HepG2 (cell line): ENCODE results near the gene LOC128125822.
A peak's percentile ranks its signal among the peaks of the same experiment; 100 is the strongest.

Experiments
- AKNA ChIP-seq: sonication (generic); formaldehyde crosslinking; IDR thresholded peaks from 2 replicates; pipeline ENCODE4 v1.4.0; 2020; ENCODE audit warnings: missing genetic modification reagents, borderline replicate concordance
- CBX2 ChIP-seq, 2 experiments: fragments of 200-600 bp in 1 of 2; sonication (generic); formaldehyde crosslinking in 1 of 2; IDR thresholded peaks; 2 replicates each; pipeline versions ENCODE4 v1.7.0 to v1.8.1; 2018 to 2022; ENCODE audit warnings: low read depth in 2 of 2, low read length in 1 of 2, mild to moderate bottlenecking in 1 of 2, missing genetic modification reagents in 1 of 2
- CC2D1A ChIP-seq: sonication (generic); formaldehyde crosslinking; IDR thresholded peaks from 2 replicates; pipeline ENCODE4 v1.8.1; 2023; ENCODE audit warnings: mild to moderate bottlenecking, missing genetic modification reagents
- CEBPG ChIP-seq: IDR thresholded peaks from 2 replicates; pipeline ENCODE4 v1.6.1; 2016
- CREB3 ChIP-seq: sonication (generic); formaldehyde crosslinking; IDR thresholded peaks from 2 replicates; pipeline ENCODE4 v1.5.0; 2020; ENCODE audit warnings: missing genetic modification reagents
- DR1 ChIP-seq: sonication (generic); formaldehyde crosslinking; IDR thresholded peaks from 2 replicates; pipeline ENCODE4 v1.8.0; 2021; ENCODE audit warnings: mild to moderate bottlenecking, missing genetic modification reagents, inconsistent platforms
- FUBP1 ChIP-seq: sonication (generic); formaldehyde crosslinking; IDR thresholded peaks from 2 replicates; pipeline ENCODE4 v1.5.1; 2020; ENCODE audit warnings: missing genetic modification reagents, mild to moderate bottlenecking, borderline replicate concordance
- GPN1 ChIP-seq: sonication (generic); formaldehyde crosslinking; IDR thresholded peaks from 2 replicates; pipeline ENCODE4 v1.5.1; 2020; ENCODE audit warnings: missing genetic modification reagents, borderline replicate concordance
- NFIC ChIP-seq: IDR thresholded peaks from 2 replicates; pipeline ENCODE4 v1.6.1; 2012; ENCODE audit warnings: mild to moderate bottlenecking, low read length, inconsistent platforms
- NR2F1 ChIP-seq, 2 experiments: fragments of 450-650 bp in 1 of 2; formaldehyde crosslinking in 1 of 2; IDR thresholded peaks; 2 replicates each; pipeline versions ENCODE4 v1.5.0 to v1.6.1; 2016 to 2020; ENCODE audit warnings: mild to moderate bottlenecking in 1 of 2, missing compliant biosample characterization in 1 of 2, missing genetic modification reagents in 1 of 2, moderate library complexity in 1 of 2
- POLR2G ChIP-seq: fragments of 200-400 bp; formaldehyde crosslinking; IDR thresholded peaks from 2 replicates; pipeline ENCODE4 v1.6.1; 2018; ENCODE audit warnings: mild to moderate bottlenecking, low read depth, low read length, moderate library complexity
- RERE ChIP-seq: IDR thresholded peaks from 2 replicates; pipeline ENCODE4 v1.6.1; 2016; ENCODE audit warnings: low read depth, missing genetic modification reagents, missing compliant biosample characterization
- YY1 ChIP-seq: IDR thresholded peaks from 2 replicates; pipeline ENCODE4 v1.6.1; 2011; ENCODE audit warnings: low read length, low read depth, moderate library complexity, mild to moderate bottlenecking; ENCODE audit not compliant: insufficient read depth, insufficient replicate concordance
- ZNF282 ChIP-seq: fragments of 450-650 bp; IDR thresholded peaks from 2 replicates; pipeline ENCODE4 v1.6.1; 2018; ENCODE audit not compliant: partially characterized antibody
- ZNF30 ChIP-seq: sonication (generic); formaldehyde crosslinking; IDR thresholded peaks from 2 replicates; pipeline ENCODE4 v1.5.0; 2020; ENCODE audit warnings: mild to moderate bottlenecking, missing genetic modification reagents
- ZNF777 ChIP-seq: sonication (generic); formaldehyde crosslinking; IDR thresholded peaks from 2 replicates; pipeline ENCODE4 v1.4.0; 2020; ENCODE audit warnings: missing genetic modification reagents

LOC128125822 gene

GRCh38 chr6:63565058-63565726 is 7.1 kb upstream of the LOC128125822 start (continued):
- TF ChIP-seq CEBPG (CRISPR knock-in tag): peak; percentile 64
- TF ChIP-seq FUBP1 (CRISPR knock-in tag): no peak
- no peak for TF ChIP-seq CREB3
- no peak for TF ChIP-seq DR1 (CRISPR knock-in tag)
- peak; percentile 36; the same call in 1 of the 2 replicates for TF ChIP-seq RERE (CRISPR knock-in tag)
- TF ChIP-seq POLR2G: peak; percentile 49
- TF ChIP-seq NR2F1 (CRISPR knock-in tag; IDR thresholded peaks at IDR 0.05): peak in 1 of 2 experiments; percentile 48; a peak in 2 of 4 replicates
- no peak for TF ChIP-seq ZNF777
- TF ChIP-seq NFIC: peak; percentile 87; the same call in 1 of the 2 replicates
- TF ChIP-seq AKNA (CRISPR knock-in tag): no peak
- no peak for TF ChIP-seq CC2D1A
- TF ChIP-seq CBX2 (IDR thresholded peaks at IDR 0.05; ENCODE audit: low read depth, low read length): no peak
- no peak for TF ChIP-seq CBX2 (CRISPR knock-in tag; IDR thresholded peaks at IDR 0.05; ENCODE audit: low read depth)
- TF ChIP-seq ZNF30: no peak
- no peak for TF ChIP-seq ZNF282
- TF ChIP-seq GPN1 (CRISPR knock-in tag): no peak
- TF ChIP-seq YY1: no peak
